Lung (tissue), 12 donors: ENCODE data around the gene ZNF302. TPM values are rescaled to one million over a fixed set of nuclear protein-coding genes. Genes with fewer than 3 reads are reported as not detected.

Experiments
- ATAC-seq: fragments of 200-7000 bp; cut with Tn5 transposase; one replicate; pipeline ENCODE4 v1.9.1; 2020; ENCODE audit warnings: moderate number of reproducible peaks; ENCODE audit not compliant: insufficient read depth, low FRiP score
- DNase-seq, 3 donors: peaks; one replicate each; pipeline ENCODE4 v3.0.0-alpha.2; 2013 to 2017
- H3K27ac ChIP-seq, 2 donors: one replicate each; pipeline ENCODE4 v1.5.1; 2013; ENCODE audit warnings: mild to moderate bottlenecking in 2 of 2, moderate library complexity in 2 of 2, control low read depth in 1 of 2, inconsistent platforms in 1 of 2, low read depth in 1 of 2, low read length in 1 of 2
- H3K27me3 ChIP-seq, 3 donors: one replicate each; pipeline ENCODE4 v1.5.1; 2013; ENCODE audit warnings: low read length in 2 of 3; ENCODE audit not compliant: control insufficient read depth in 3 of 3, insufficient read depth in 3 of 3
- H3K36me3 ChIP-seq, 4 donors: one replicate each; pipeline ENCODE4 v1.5.1; 2013; ENCODE audit warnings: low read length in 4 of 4, mild to moderate bottlenecking in 1 of 4, moderate library complexity in 1 of 4; ENCODE audit not compliant: control insufficient read depth in 4 of 4, insufficient read depth in 4 of 4
- H3K4me1 ChIP-seq, 5 donors: one replicate each; pipeline ENCODE4 v1.5.1; 2013; ENCODE audit warnings: low read length in 5 of 5, mild to moderate bottlenecking in 2 of 5, moderate library complexity in 1 of 5; ENCODE audit not compliant: control insufficient read depth in 5 of 5, insufficient read depth in 5 of 5
- H3K4me3 ChIP-seq: one replicate; pipeline ENCODE4 v1.5.1; 2013; ENCODE audit warnings: mild to moderate bottlenecking, control low read depth, moderate library complexity
- H3K9ac ChIP-seq, 2 donors: one replicate each; pipeline ENCODE4 v1.5.1; 2013; ENCODE audit warnings: low read length in 2 of 2, control low read depth in 1 of 2; ENCODE audit not compliant: insufficient read depth in 1 of 2
- H3K9me3 ChIP-seq, 4 donors: one replicate each; pipeline ENCODE4 v1.5.1; 2013; ENCODE audit warnings: low read length in 3 of 4, mild to moderate bottlenecking in 1 of 4, moderate library complexity in 1 of 4; ENCODE audit not compliant: control insufficient read depth in 4 of 4, insufficient read depth in 3 of 4
- WGBS, 2 donors: extraction: QIAGEN DNeasy Blood & Tissue Kit; methylation state at CpG; one replicate each; pipeline ENCODE4 v1.1.7; 2013; 5-methylcytosine and 5-hydroxymethylcytosine counted together
- polyA plus RNA-seq, 2 donors: library from polyadenylated mRNA; stranded (reverse); fragments of 200-250 nt; gene quantifications; one replicate each; pipeline ENCODE4 v1.2.1, GENCODE V29; 2013
- total RNA-seq, 2 donors: library from RNA; depleted of rRNA in 1 of 2; stranded (reverse); fragments of >200 nt in 1 of 2; gene quantifications; one replicate each; pipeline ENCODE4 v1.2.1, GENCODE V29; 2014 to 2021
- TF ChIP-seq, protein P1 (sequence below): IDR thresholded peaks from 2 replicates; pipeline ENCODE4 v1.5.1; 2012; ENCODE audit warnings: mild to moderate bottlenecking; ENCODE audit errors: control extremely low read depth, extremely low read depth
- donor health status: control.
- donor health status: control.
- donor health status: Bipolar disorder and iron deficiency.
- donor health status: healthy.
- donor health status: DM: yes; HTN: yes; CAD: no.

The ZNF302 gene
- total and polyA plus RNA-seq, 4 donors = 10.5 to 50.4 (median 21.9) TPM

DNA sequence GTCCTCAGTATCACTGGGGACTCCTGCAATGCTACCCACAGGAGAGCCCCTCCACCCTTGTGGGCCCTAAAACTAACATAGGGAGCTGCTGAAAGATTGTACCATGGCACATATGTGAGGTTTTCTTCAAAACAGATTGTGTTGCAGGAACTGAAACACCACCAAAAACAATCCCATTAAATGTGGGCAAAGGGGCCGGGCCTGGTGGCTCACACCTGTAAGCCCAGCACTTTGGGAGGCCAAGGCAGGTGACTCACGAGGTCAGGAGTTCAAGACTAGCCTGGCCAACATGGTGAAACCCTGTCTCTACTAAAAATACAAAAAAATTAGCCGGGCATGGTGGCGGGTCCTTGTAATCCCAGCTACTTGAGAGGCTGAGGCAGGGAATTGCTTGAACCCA, 35.2 kb upstream of the ZNF302 start:
- DNase-seq (no peak), ATAC-seq (no peak)
- H3K4me1 ChIP-seq = no peaks in the 10 kb centered on the region
- H3K27ac ChIP-seq = no peak overlapping the region
- no peaks in the 10 kb centered on the region for H3K36me3 ChIP-seq
- WGBS, 2 donors = 90 to 92% methylated on average over 4 of the region's 4 CpGs
- H3K9me3 ChIP-seq = no peaks in the 10 kb centered on the region
- H3K4me3 ChIP-seq = no peak overlapping the region
- TF ChIP-seq, protein P1, sequence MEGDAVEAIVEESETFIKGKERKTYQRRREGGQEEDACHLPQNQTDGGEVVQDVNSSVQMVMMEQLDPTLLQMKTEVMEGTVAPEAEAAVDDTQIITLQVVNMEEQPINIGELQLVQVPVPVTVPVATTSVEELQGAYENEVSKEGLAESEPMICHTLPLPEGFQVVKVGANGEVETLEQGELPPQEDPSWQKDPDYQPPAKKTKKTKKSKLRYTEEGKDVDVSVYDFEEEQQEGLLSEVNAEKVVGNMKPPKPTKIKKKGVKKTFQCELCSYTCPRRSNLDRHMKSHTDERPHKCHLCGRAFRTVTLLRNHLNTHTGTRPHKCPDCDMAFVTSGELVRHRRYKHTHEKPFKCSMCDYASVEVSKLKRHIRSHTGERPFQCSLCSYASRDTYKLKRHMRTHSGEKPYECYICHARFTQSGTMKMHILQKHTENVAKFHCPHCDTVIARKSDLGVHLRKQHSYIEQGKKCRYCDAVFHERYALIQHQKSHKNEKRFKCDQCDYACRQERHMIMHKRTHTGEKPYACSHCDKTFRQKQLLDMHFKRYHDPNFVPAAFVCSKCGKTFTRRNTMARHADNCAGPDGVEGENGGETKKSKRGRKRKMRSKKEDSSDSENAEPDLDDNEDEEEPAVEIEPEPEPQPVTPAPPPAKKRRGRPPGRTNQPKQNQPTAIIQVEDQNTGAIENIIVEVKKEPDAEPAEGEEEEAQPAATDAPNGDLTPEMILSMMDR = no peak
- H3K9ac ChIP-seq = no peak overlapping the region
- H3K27me3 ChIP-seq = no peaks in the 10 kb centered on the region

DNA sequence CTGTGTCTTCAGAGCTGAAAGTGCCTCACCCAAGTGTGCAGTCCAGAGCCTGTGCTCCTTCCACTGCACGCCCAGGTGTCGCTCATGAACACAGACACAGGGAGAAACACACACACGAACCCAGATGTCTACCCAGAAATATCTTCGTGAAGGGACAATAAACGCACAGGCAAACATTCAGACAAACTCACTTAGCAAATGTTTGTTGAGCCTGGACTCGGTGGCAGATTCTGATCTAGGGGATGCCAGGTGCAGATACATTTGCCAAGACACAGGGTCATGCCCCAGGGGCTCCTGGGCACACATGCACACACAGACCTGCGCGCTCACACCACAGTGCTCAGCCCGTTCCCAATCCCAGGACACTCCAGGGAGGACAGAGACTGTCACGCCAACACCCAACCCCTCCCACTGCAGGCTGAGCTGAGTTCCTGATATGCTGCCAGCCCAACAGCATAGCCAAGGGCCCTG, 32.5 kb upstream of the ZNF302 start:
- H3K27ac ChIP-seq = no peak overlapping the region
- H3K36me3 ChIP-seq = no peaks in the 10 kb centered on the region
- no peak for ATAC-seq
- no peaks in the 10 kb centered on the region for H3K27me3 ChIP-seq
- no peaks in the 10 kb centered on the region for H3K4me1 ChIP-seq
- no peak overlapping the region for H3K9ac ChIP-seq
- TF ChIP-seq, protein P1 = no peak
- DNase-seq = no peak
- H3K4me3 ChIP-seq = no peak overlapping the region
- WGBS, 2 donors = 78 to 88% methylated on average over 10 of the region's 10 CpGs
- no peaks in the 10 kb centered on the region for H3K9me3 ChIP-seq

DNA sequence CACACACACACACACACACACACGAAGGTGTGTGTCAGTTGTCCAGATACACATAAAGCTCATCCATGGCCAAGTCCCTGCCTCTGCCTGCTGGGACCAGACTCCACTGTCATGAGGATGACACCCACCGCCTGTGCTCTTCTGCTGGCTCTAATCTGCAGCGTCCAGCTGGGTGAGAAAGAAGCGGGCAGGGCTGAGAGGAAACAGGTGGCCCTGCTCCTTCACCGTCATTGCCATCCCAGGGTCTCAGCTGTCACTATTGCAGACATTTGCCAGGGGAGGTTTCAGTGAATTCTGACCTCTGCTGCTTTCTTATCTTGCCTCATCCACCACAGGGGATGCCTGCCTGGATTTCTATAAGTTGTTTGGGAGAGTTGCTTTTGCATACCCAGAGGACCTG, 31.9 kb upstream of the ZNF302 start:
- Histone ChIP-seq H3K4me3 (no peak overlapping the region), H3K36me3 (no peaks in the 10 kb centered on the region), H3K4me1 (no peaks in the 10 kb centered on the region), H3K27ac (no peak overlapping the region), H3K27me3 (no peaks in the 10 kb centered on the region), H3K9me3 (no peaks in the 10 kb centered on the region), H3K9ac (no peak overlapping the region)
- TF ChIP-seq, protein P1 = no peak
- WGBS, 2 donors = 60 to 65% methylated on average over 5 of the region's 5 CpGs
- DNase-seq (no peak), ATAC-seq (no peak)

DNA sequence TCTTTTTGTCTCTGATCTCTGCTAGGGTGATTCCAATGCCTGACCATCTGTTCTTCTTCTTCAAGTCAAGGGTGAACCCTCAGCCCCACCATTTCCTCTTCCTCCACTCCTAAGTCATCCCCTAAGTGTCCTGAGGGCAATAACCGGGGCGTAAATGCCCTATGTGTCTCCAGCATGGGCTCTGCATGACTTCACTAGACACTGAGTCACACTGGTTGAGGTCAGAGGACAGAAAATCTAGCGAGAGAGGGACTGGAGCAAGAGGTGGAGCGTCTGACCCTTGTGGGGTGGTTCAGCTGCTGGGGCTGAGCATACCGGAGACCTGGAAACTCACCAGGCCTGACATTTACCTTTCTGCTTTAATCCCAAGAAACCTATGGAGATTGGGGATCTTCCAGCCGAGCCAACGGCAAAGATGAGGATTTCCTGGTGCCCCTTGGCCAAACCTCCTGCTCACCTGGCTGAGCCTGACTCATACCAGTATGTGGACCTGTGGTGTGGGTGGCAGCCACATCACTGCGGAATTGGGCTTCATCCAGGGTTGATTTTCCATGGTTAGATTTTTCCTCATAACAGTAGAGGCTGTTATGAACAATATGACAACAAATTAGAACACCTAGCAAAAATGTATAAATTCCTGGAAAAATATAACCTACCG, 27.5 kb upstream of the ZNF302 start:
- ATAC-seq = no peak
- TF ChIP-seq, protein P1 = no peak
- WGBS, 2 donors = 89 to 93% methylated on average over 9 of the region's 9 CpGs

More for the DNA sequence above, 27.5 kb upstream of the ZNF302 start:
- Histone ChIP-seq H3K9me3 (peaks cover 0 to 3% (median 0%) of the 10 kb centered on the region in 4 donors), H3K9ac (no peak overlapping the region), H3K4me3 (no peak overlapping the region), H3K27ac (no peak overlapping the region), H3K27me3 (no peaks in the 10 kb centered on the region), H3K36me3 (no peaks in the 10 kb centered on the region), H3K4me1 (peaks cover 0 to 3% (median 0%) of the 10 kb centered on the region in 5 donors)
- no peak for DNase-seq
